MCF 10A (cell line): ENCODE data around the gene SSBP4. TPM values are rescaled to one million over a fixed set of nuclear protein-coding genes. Genes with fewer than 3 reads are reported as not detected.

ENCODE experiments used
- BruUV-seq: library from RNA; stranded (reverse); fragments of 400-500 nt; replicated peaks from 2 replicates; lab custom pipeline; 2021; lab: Mats Ljungman, UMichigan
- CTCF ChIA-PET: fragments of 300-600 bp; sonication (Branson Sonifier 250); formaldehyde crosslinking; extraction: SDS; loops from one replicate; lab custom pipeline; 2021; ENCODE audit warnings: antibody characterized with exemption, inconsistent platforms; lab: Yijun Ruan, JAX
- POLR2A ChIA-PET: fragments of 300-600, 350-650 bp; sonication (Branson Sonifier 250); formaldehyde crosslinking; extraction: SDS; loops from one replicate; lab custom pipeline; 2020; ENCODE audit warnings: antibody characterized with exemption, inconsistent platforms; lab: Yijun Ruan, JAX
- DNase-seq: peaks from one replicate; pipeline ENCODE4 v3.0.0-alpha.2; 2018; ENCODE audit not compliant: unreplicated experiment
- H3K27ac Mint-ChIP-seq: one replicate; pipeline ENCODE4 v1.8.0; 2022; ENCODE audit warnings: mild to moderate bottlenecking, low read depth, mixed read lengths; ENCODE audit not compliant: unreplicated experiment
- H3K27me3 Mint-ChIP-seq: one replicate; pipeline ENCODE4 v1.8.0; 2022; ENCODE audit warnings: mixed read lengths; ENCODE audit not compliant: insufficient read depth, unreplicated experiment
- H3K36me3 Mint-ChIP-seq: one replicate; pipeline ENCODE4 v1.8.0; 2022; ENCODE audit warnings: mild to moderate bottlenecking, moderate library complexity, mixed read lengths; ENCODE audit not compliant: insufficient read depth, unreplicated experiment
- H3K4me1 Mint-ChIP-seq: one replicate; pipeline ENCODE4 v1.8.0; 2022; ENCODE audit warnings: mixed read lengths; ENCODE audit not compliant: insufficient read depth, unreplicated experiment
- H3K4me3 Mint-ChIP-seq: one replicate; pipeline ENCODE4 v1.8.0; 2022; ENCODE audit warnings: mild to moderate bottlenecking, moderate library complexity, mixed read lengths; ENCODE audit not compliant: unreplicated experiment
- H3K9me3 Mint-ChIP-seq: one replicate; pipeline ENCODE4 v1.8.0; 2022; ENCODE audit warnings: mixed read lengths; ENCODE audit not compliant: unreplicated experiment
- CTCF ChIP-seq: fragments of 200-600 bp; IDR thresholded peaks from one replicate; pipeline ENCODE4 v1.8.0; 2022; ENCODE audit warnings: antibody characterized with exemption, mild to moderate bottlenecking; ENCODE audit not compliant: unreplicated experiment
- intact Hi-C: fragments of 100-400 bp; cut with micrococcal nuclease; formaldehyde crosslinking; loops from 2 replicates; pipeline ENCODE4 v1.14.1; 2022
- microRNA-seq: library from miRNA; unstranded; fragments of <30 nt; microRNA quantifications from one replicate; pipeline ENCODE4 v1.2.0, GENCODE V29; 2022
- total RNA-seq: library from RNA; stranded (reverse); gene quantifications from 2 replicates; pipeline ENCODE4 v1.2.3, GENCODE V29; 2022

The SSBP4 gene
- total RNA-seq, 1 experiment from 2014 or later: 26.3 TPM

- TF ChIP-seq CTCF: no peak
- no TSS peak for BruUV-seq
- ChIA-PET CTCF (interaction anchor here (0.6 to 3.4 kb wide), 7 partner anchors 10 to 387 kb away, joined by 3 to 10 read pairs (median 3); no protein-coding TSS in a partner anchor), POLR2A (interaction anchor here (0.8 to 1.0 kb wide), 2 partner anchors 14 to 24 kb away, joined by 3 to 4 read pairs; no protein-coding TSS in a partner anchor)
- Mint-ChIP-seq H3K27me3 (no peaks in the 10 kb centered on the region), H3K27ac (no peak overlapping the region), H3K4me1 (peaks cover 45% of the 10 kb centered on the region), H3K9me3 (no peaks in the 10 kb centered on the region), H3K36me3 (no peaks in the 10 kb centered on the region), H3K4me3 (no peak overlapping the region)
- intact Hi-C loops: no loop called here
- peak; percentile 56 for DNase-seq
These were observed 64.1 kb downstream of the SSBP4 start for GRCh38 chr19:18483119-18483890.

Small RNA genes within 50 kb of the gene (microRNA-seq; reads per million reads assigned to microRNA genes)
- gene MIR3189: 0.79 reads per million

Other genes starting within 250 kb of the SSBP4 start
- gene IFI30, start 245.6 kb upstream of the SSBP4 start, total RNA-seq: 4.7 and 9.1 TPM in 2 replicates
- 12.9 and 15.4 TPM in 2 replicates for gene MPV17L2, start 226.2 kb upstream of the SSBP4 start, total RNA-seq
- gene RAB3A, start 215.4 kb upstream of the SSBP4 start, total RNA-seq: 0.68 and 0.81 TPM in 2 replicates
- 0.42 and 0.54 TPM in 2 replicates for gene PDE4C, start 193.0 kb upstream of the SSBP4 start, total RNA-seq
- 0.26 and 0.42 TPM in 2 replicates for gene IQCN, start 144.9 kb upstream of the SSBP4 start, total RNA-seq
- gene JUND, start 137.8 kb upstream of the SSBP4 start, total RNA-seq: 120 and 123 TPM in 2 replicates
- 172 and 193 TPM in 2 replicates for gene LSM4, start 96.3 kb upstream of the SSBP4 start, total RNA-seq
- gene PGPEP1, start 78.8 kb upstream of the SSBP4 start, total RNA-seq: 6.5 and 11.9 TPM in 2 replicates
- 193 and 288 TPM in 2 replicates for gene GDF15, start 33.2 kb upstream of the SSBP4 start, total RNA-seq
- gene LRRC25, start 21.8 kb upstream of the SSBP4 start, total RNA-seq: not detected in 2 replicates
- gene ISYNA1, start 18.7 kb downstream of the SSBP4 start, total RNA-seq: 6.8 and 7.7 TPM in 2 replicates
- 20.8 and 22.4 TPM in 2 replicates for gene ELL, start 102.7 kb downstream of the SSBP4 start, total RNA-seq
- gene FKBP8, start 124.2 kb downstream of the SSBP4 start, total RNA-seq: 142 and 154 TPM in 2 replicates
- 120 and 126 TPM in 2 replicates for gene KXD1, start 138.5 kb downstream of the SSBP4 start, total RNA-seq
- 1,330 and 1,392 TPM in 2 replicates for gene UBA52, start 152.5 kb downstream of the SSBP4 start, total RNA-seq
- gene REX1BD, start 169.4 kb downstream of the SSBP4 start, total RNA-seq: 29.6 and 49.3 TPM in 2 replicates
- gene CRLF1, start 187.4 kb downstream of the SSBP4 start, total RNA-seq: 4.3 and 4.8 TPM in 2 replicates
- 0.33 and 0.64 TPM in 2 replicates for gene TMEM59L, start 193.5 kb downstream of the SSBP4 start, total RNA-seq
- gene KLHL26, start 217.6 kb downstream of the SSBP4 start, total RNA-seq: 6.6 and 8.9 TPM in 2 replicates